Measurements from ENCODE around the gene SCYL1. TPM values are rescaled to one million over a fixed set of nuclear protein-coding genes. Genes with fewer than 3 reads are reported as not detected.

SCYL1 gene
- total and polyA plus RNA-seq, 2 of the 4 experiments (the other 2 are of a cell fraction) = 96.4 to 150 TPM

GRCh38 chr11:65562788-65563187 lies 37.9 kb downstream of the SCYL1 start:
- no peaks in the 10 kb centered on the region for H4K20me1 ChIP-seq (ENCODE audit: insufficient read depth, low read length)
- ATAC-seq (ENCODE audit: low read depth) (no peak), DNase-seq (no peak)
- no CpG with 5 or more reads among the region's 9 CpGs for WGBS, 2 experiments (ENCODE audit: extremely low coverage in 2 of 2, insufficient read length in 1 of 2)
- H2AK5ac ChIP-seq (ENCODE audit: low read depth, low read length) = 0 out of 2 replicates have a peak overlapping the region, but pooled peaks have one; percentile 56
- H4K5ac ChIP-seq (ENCODE audit: low read depth, low read length) = no peak overlapping the region
- no peak overlapping the region for H3K27ac ChIP-seq (ENCODE audit: insufficient read depth, low read length)
- H4K8ac ChIP-seq (ENCODE audit: low read depth in 2 of 2, low read length in 2 of 2) = no peak overlapping the region
- POLR2A ChIA-PET (ENCODE audit: unreplicated experiment) = no interaction called here
- BruUV-seq (replicated peaks) = no TSS peak
- no peak overlapping the region for H3K4me3 ChIP-seq (ENCODE audit: insufficient read depth, low read depth, low read length)
- peaks cover 24% of the 10 kb centered on the region for H3K9me1 ChIP-seq (ENCODE audit: insufficient read depth, low read length)
- H2BK5ac ChIP-seq (ENCODE audit: low read depth, low read length, poor library complexity, severe bottlenecking) = no peak overlapping the region
- H3K9ac ChIP-seq (ENCODE audit: low read depth, low read length) = no peak overlapping the region
- dilution Hi-C loops (cut with HindIII; ENCODE audit: low sequenced_read_pairs, unreplicated experiment) (no loop called here), in situ Hi-C loops (cut with MboI; ENCODE audit: low sequenced_read_pairs) (no loop called here), intact Hi-C loops (cut with micrococcal nuclease) (no loop called here)
- H3K4me1 ChIP-seq (ENCODE audit: control insufficient read depth, insufficient read depth, low read length) = peaks cover 23% of the 10 kb centered on the region
- H2AK9ac ChIP-seq (replicated peaks; ENCODE audit: low read depth, low read length, poor library complexity) = no peak overlapping the region
- no peak overlapping the region for H3K23ac ChIP-seq (ENCODE audit: low read depth, low read length)
- no peak overlapping the region for H2BK20ac ChIP-seq (ENCODE audit: low read depth, low read length)
- no peak overlapping the region for H3K56ac ChIP-seq (ENCODE audit: extremely low read depth, insufficient read depth, low read length)
- H3K36me3 ChIP-seq (ENCODE audit: control insufficient read depth, insufficient read depth, low read length) = no peaks in the 10 kb centered on the region
- H3K9me3 ChIP-seq (ENCODE audit: control insufficient read depth, insufficient read depth, low read length) = no peaks in the 10 kb centered on the region
- no peak overlapping the region for H2BK120ac ChIP-seq (ENCODE audit: low read depth, low read length)
- H3K27me3 ChIP-seq (ENCODE audit: control insufficient read depth, insufficient read depth, low read length) = no peaks in the 10 kb centered on the region
- H2AFZ ChIP-seq (replicated peaks; ENCODE audit: low read length, poor library complexity) = no peak overlapping the region
- H3K4ac ChIP-seq (ENCODE audit: low read depth, low read length) = no peak overlapping the region
- H2BK15ac ChIP-seq (ENCODE audit: low read depth, low read length) = no peak overlapping the region
- H3K18ac ChIP-seq (ENCODE audit: low read depth, low read length) = no peak overlapping the region
- CTCF ChIA-PET = interaction anchor here (0.6 kb wide), 1 partner anchor 188 kb away, joined by 3 read pairs; no protein-coding TSS in a partner anchor
- no peak for TF ChIP-seq MAFK (IDR thresholded peaks at IDR 0.05; ENCODE audit: low read depth, low read length)
- no peak for TF ChIP-seq RFX5 (IDR thresholded peaks at IDR 0.05; ENCODE audit: low read depth, low read length)
- no peak for TF ChIP-seq MAZ (IDR thresholded peaks at IDR 0.05; ENCODE audit: borderline replicate concordance, low read depth, low read length)
- TF ChIP-seq CHD1 (IDR thresholded peaks at IDR 0.05; ENCODE audit: low read depth, low read length) = no peak
- no peak for TF ChIP-seq FOS (IDR thresholded peaks at IDR 0.05; ENCODE audit: low read depth, low read length)
- no peak for TF ChIP-seq SMC3 (IDR thresholded peaks at IDR 0.05; ENCODE audit: low read depth, low read length)
- no peak for TF ChIP-seq RCOR1 (IDR thresholded peaks at IDR 0.05; ENCODE audit: insufficient replicate concordance, low read length)
- no peak for TF ChIP-seq CEBPB (IDR thresholded peaks at IDR 0.05; ENCODE audit: low read depth, low read length)
- no peak for TF ChIP-seq BHLHE40 (IDR thresholded peaks at IDR 0.05; ENCODE audit: low read depth, low read length)
- no peak for TF ChIP-seq MXI1 (IDR thresholded peaks at IDR 0.05; ENCODE audit: borderline replicate concordance, low read depth, low read length)
- TF ChIP-seq, protein P1, sequence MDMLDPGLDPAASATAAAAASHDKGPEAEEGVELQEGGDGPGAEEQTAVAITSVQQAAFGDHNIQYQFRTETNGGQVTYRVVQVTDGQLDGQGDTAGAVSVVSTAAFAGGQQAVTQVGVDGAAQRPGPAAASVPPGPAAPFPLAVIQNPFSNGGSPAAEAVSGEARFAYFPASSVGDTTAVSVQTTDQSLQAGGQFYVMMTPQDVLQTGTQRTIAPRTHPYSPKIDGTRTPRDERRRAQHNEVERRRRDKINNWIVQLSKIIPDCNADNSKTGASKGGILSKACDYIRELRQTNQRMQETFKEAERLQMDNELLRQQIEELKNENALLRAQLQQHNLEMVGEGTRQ (IDR thresholded peaks at IDR 0.05; ENCODE audit: low read depth, low read length) = no peak
- no peak for TF ChIP-seq CTCF (conservative IDR thresholded peaks at IDR 0.05; ENCODE audit: low read depth, low read length)
- no peak overlapping the region for H3K14ac ChIP-seq (replicated peaks; ENCODE audit: low read depth, low read length)
- H4K91ac ChIP-seq (ENCODE audit: insufficient read depth, low read depth, low read length) = no peak overlapping the region
- peaks cover 5 to 24% of the 10 kb centered on the region in 2 experiments; a peak in 3 of 4 replicates for H3K79me1 ChIP-seq (ENCODE audit: low read depth in 1 of 2, low read length in 2 of 2)
- H3K4me2 ChIP-seq (ENCODE audit: low read depth, low read length) = no peak overlapping the region

Measured in IMR-90 (cell line).